ENCODE data around the gene ARFIP1.

Gene ARFIP1

GRCh38 chr4:152921284-152921683, 141.5 kb downstream of the ARFIP1 start:
- H3K4me3 ChIP-seq (replicated peaks; ENCODE audit: low read depth, low read length): no peak overlapping the region
- no peak for TF ChIP-seq CTCF (IDR thresholded peaks at IDR 0.05; ENCODE audit: low read length, missing control alignments)
- no peak for DNase-seq (ENCODE audit: low read depth)

- no peak for TF ChIP-seq CTCF (IDR thresholded peaks at IDR 0.05; ENCODE audit: low read length, missing control alignments)
- no peak for DNase-seq (ENCODE audit: low read depth)
- H3K4me3 ChIP-seq (replicated peaks; ENCODE audit: low read depth, low read length): no peak overlapping the region
These were observed 146.1 kb downstream of the ARFIP1 start for GRCh38 chr4:152925851-152926250.

- no peak for DNase-seq (ENCODE audit: low read depth)
- TF ChIP-seq CTCF (IDR thresholded peaks at IDR 0.05; ENCODE audit: low read length, missing control alignments): no peak
These were observed 147.2 kb downstream of the ARFIP1 start for GRCh38 chr4:152926959-152927358.

GRCh38 chr4:152927737-152928136, 148.0 kb downstream of the ARFIP1 start:
- DNase-seq (ENCODE audit: low read depth): no peak
- H3K4me3 ChIP-seq (replicated peaks; ENCODE audit: low read depth, low read length): no peak overlapping the region

More at GRCh38 chr4:152926959-152927358, 147.2 kb downstream of the ARFIP1 start:
- no peak overlapping the region for H3K4me3 ChIP-seq (replicated peaks; ENCODE audit: low read depth, low read length)

GRCh38 chr4:152928286-152928685, 148.5 kb downstream of the ARFIP1 start:
- TF ChIP-seq CTCF (IDR thresholded peaks at IDR 0.05; ENCODE audit: low read length, missing control alignments): no peak
- no peak overlapping the region for H3K4me3 ChIP-seq (replicated peaks; ENCODE audit: low read depth, low read length)
- no peak for DNase-seq (ENCODE audit: low read depth)

More at GRCh38 chr4:152927737-152928136, 148.0 kb downstream of the ARFIP1 start:
- TF ChIP-seq CTCF (IDR thresholded peaks at IDR 0.05; ENCODE audit: low read length, missing control alignments): no peak

GRCh38 chr4:152929888-152930287, 150.1 kb downstream of the ARFIP1 start:
- DNase-seq (ENCODE audit: low read depth): no peak
- no peak for TF ChIP-seq CTCF (IDR thresholded peaks at IDR 0.05; ENCODE audit: low read length, missing control alignments)
- H3K4me3 ChIP-seq (replicated peaks; ENCODE audit: low read depth, low read length): no peak overlapping the region

GRCh38 chr4:152935143-152935542, 155.4 kb downstream of the ARFIP1 start:
- TF ChIP-seq CTCF (IDR thresholded peaks at IDR 0.05; ENCODE audit: low read length, missing control alignments): no peak
- H3K4me3 ChIP-seq (replicated peaks; ENCODE audit: low read depth, low read length): no peak overlapping the region
- no peak for DNase-seq (ENCODE audit: low read depth)
